HCT116 (cell line): ENCODE measurements around the gene SGK2.

ENCODE experiments used
- EZH2 ChIP-seq: fragments of 200-600 bp; sonication (generic); IDR thresholded peaks from 2 replicates; pipeline ENCODE4 v1.6.1; 2017; ENCODE audit warnings: antibody characterized with exemption, mixed run types
- MAX ChIP-seq: IDR thresholded peaks from 2 replicates; pipeline ENCODE4 v1.6.1; 2012
- POLR2A ChIP-seq: IDR thresholded peaks from 2 replicates; pipeline ENCODE4 v1.7.0; 2011; ENCODE audit warnings: borderline replicate concordance; ENCODE audit not compliant: insufficient read depth, insufficient read length; ENCODE audit errors: extremely low read depth
- TF ChIP-seq, protein P1 (sequence below), 3 experiments: fragments of 200-600 bp in 1 of 3; sonication (generic) in 1 of 3; IDR thresholded peaks in 2 of 3; conservative IDR thresholded peaks in 1 of 3; 2 replicates each; pipeline ENCODE4 v1.5.1; 2012 to 2017; ENCODE audit warnings: low read depth in 2 of 3, low read length in 2 of 3, antibody characterized with exemption in 1 of 3, borderline replicate concordance in 1 of 3, control low read depth in 1 of 3, mild to moderate bottlenecking in 1 of 3, mixed read lengths in 1 of 3, mixed run types in 1 of 3, moderate library complexity in 1 of 3; ENCODE audit not compliant: insufficient read depth in 1 of 3

GRCh38 chr20:43529457-43530153 is 29.2 kb upstream of the SGK2 start:
- no peak for TF ChIP-seq MAX
- TF ChIP-seq, protein P1, sequence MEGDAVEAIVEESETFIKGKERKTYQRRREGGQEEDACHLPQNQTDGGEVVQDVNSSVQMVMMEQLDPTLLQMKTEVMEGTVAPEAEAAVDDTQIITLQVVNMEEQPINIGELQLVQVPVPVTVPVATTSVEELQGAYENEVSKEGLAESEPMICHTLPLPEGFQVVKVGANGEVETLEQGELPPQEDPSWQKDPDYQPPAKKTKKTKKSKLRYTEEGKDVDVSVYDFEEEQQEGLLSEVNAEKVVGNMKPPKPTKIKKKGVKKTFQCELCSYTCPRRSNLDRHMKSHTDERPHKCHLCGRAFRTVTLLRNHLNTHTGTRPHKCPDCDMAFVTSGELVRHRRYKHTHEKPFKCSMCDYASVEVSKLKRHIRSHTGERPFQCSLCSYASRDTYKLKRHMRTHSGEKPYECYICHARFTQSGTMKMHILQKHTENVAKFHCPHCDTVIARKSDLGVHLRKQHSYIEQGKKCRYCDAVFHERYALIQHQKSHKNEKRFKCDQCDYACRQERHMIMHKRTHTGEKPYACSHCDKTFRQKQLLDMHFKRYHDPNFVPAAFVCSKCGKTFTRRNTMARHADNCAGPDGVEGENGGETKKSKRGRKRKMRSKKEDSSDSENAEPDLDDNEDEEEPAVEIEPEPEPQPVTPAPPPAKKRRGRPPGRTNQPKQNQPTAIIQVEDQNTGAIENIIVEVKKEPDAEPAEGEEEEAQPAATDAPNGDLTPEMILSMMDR (IDR thresholded peaks at IDR 0.05 in 2 of 3, conservative IDR thresholded peaks at IDR 0.05 in 1 of 3; ENCODE audit: borderline replicate concordance in 1 of 3, insufficient read depth in 1 of 3, low read depth in 2 of 3, low read length in 2 of 3), result no peak
- TF ChIP-seq EZH2, result no peak
- no peak for TF ChIP-seq POLR2A
